ENCODE measurements around the gene PCGF1. TPM values are rescaled to one million over a fixed set of nuclear protein-coding genes. Genes with fewer than 3 reads are reported as not detected.

The PCGF1 gene
- total RNA-seq, 1 experiment from 2014 or later: 51.1 TPM

DNA sequence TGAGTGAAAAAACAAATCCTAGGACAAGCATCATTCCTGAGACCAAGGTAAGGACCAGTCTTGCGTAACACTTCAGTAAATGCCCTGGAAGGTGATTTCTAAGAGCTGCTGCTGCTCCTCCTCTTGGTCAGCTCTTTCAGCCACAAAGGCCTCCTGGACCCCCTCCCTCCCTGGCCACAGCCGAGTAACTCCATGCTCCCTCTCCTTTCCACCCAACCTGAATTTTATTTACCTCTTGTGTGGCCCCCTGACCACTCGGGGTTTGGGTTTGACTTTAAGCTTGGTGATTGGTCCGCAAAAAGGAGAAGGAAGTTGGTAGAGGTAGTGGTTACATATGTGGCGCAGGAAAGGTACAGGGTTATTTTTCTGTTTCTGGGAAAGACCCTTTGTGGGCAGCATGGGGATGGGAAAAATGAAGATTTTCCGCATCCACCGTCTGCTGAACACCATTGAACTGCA is 31.4 kb upstream of the PCGF1 start:
- DNase-seq (ENCODE audit: extremely low read depth, low read depth): no peak

DNA sequence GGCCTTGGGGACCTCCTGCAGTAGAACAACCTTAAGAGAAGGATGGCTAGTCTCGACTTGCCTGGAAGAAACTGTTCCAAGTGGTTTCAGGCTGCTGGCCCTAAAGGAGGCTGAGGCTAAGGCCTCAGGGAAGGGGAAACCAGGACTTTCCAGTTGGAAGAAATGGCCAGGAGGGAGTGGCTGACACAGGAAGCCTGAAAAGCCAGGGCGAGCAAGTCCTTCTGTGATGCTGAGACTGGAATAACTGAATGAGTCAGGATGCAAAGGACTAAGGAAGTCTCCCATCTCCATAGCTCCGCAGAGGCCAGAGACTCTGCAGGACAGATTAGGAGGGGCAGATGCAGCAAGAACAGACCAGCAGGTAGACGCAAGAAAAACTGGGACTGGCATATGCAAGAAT is 29.6 kb upstream of the PCGF1 start:
- DNase-seq (ENCODE audit: extremely low read depth, low read depth): no peak

DNA sequence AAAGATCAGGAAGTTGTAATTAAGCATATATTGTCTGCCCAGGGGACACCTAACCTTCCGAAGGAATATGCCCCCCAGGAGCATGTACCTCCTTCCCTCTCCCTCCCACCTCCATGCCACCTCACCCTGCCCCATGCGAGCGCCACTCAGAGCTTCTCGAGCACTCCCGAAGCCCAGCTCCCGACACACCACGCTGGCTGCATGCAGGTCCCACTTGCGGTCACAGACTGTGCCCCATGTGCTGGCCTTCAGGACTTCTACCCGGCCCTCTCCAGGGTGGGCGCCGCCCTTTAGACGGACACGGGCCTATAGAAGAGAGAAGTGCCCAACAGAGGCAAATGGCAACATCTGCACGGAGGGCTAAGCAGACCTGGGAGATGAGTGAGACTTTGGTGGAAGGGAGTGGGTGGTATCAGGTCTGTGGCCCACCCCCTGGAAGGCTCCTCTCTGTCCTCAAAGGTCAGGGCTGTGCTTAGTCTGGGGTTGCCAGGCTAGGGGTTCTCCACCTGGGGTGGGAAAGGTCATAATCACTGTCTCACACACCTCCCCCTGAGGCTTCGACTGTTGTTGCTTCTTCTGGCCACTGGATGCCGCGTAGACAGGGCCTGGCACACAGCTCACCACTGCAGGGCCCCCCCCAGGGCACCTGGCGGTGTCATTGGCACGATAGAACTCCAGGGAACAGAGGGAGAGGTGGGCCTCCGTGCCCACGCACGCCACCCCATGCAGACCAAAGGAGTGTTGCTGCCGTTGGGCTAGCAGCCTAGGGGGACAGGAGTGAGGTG is 28.9 kb upstream of the PCGF1 start:
- DNase-seq (ENCODE audit: extremely low read depth, low read depth): no peak

DNA sequence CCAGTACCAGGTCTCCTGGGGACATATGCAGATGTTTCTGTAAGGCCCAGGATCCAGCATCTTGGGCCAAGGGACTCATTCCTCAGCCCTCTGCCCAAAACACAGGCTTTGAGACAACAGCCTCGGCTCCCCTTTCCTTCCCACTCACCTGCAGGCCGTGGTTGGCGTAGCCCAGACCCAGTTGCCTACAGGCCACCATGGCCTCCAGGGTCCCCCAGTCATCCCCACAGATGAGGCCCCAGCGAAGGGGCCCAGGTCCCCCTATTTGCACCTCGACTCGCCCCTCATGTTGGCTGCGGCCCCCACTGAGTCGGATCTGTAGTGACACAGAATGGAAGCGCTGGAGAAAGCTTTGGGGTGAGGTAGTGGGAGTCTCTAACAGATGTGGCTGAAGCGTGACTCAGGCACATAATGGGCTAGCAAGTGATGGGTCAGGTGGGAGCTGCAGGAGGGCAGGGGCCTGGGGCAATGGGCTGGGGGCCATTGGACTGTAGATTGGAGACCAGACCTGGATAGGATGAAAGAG is 28.0 kb upstream of the PCGF1 start:
- DNase-seq (ENCODE audit: extremely low read depth, low read depth): no peak

DNA sequence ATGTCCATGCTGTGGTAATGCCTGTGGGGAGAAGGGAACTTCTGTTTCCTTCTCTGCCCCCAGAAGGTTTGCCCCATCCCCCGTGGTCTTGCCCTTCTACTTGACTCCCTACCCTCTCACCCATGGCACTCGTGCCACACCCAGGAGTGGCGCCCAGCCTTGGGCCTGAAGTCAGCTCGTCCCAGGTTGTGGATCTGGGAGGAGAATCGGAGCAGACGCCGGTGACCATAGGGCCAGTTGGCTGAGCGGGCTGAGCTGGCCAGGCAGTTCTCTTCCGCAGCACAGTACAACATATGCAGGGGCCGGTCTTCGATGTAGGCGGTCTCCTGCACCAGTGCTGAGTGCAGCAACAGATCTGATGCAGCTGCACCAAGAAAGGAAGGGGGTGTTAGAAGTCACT is 26.9 kb upstream of the PCGF1 start:
- no peak for DNase-seq (ENCODE audit: extremely low read depth, low read depth)

DNA sequence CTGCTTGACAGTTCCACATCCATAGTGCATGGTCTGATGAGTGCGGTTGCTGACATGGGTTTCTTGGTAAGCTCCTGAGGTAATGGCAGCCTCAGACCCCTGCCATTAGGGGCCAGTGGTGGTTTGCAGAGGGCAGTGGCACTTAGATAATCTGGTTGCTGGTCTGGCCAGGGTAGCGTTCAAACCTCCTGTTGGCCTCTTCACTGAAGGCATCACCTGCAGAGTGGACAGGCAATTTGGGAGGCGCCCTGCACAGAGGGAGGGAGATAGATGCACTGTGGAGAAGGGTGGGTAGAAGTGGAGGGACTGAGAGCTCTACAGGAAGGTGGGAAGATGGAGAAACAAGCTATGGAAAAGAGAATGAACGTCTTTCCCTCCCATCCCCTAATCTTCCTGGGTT is 26.0 kb upstream of the PCGF1 start:
- DNase-seq (ENCODE audit: extremely low read depth, low read depth): no peak

DNA sequence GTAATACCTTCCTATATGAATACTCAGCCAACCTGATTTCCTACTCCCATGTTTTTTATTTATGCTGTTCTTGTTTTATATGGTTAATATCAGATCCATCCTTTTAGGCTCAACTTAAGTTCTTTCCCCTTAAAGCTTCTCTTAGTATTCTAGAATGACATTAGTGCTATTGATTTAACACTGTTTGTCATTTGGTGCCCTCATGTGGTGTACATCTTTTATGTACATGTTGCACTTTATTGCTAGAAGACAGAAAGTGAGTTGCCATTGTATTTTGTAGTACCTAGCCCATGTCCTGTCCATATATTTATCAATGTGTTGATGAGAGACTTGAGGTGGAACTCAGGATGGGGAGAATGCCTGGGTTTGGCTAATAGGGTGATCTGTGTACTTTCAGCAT is 24.7 kb upstream of the PCGF1 start:
- DNase-seq (ENCODE audit: extremely low read depth, low read depth): peak; percentile 54

DNA sequence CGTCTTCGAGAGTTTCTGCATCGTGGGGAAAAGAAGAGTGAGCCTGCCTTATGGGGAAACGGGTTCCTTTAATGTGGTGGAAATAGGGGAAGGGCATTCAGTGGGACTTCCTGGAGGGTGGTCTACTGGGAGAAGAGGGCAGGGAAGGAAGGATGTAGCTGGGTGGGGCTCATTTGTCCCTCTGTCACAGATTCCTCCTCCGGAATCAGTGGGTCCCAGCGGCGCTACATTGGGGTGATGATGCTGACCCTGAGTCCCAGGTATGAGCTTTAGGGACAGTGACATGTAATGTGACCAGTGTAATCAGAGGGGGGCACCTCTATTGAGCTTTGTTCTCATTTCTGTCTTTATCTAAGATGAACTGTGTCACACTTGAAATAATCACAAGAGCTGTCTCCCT is 24.2 kb upstream of the PCGF1 start:
- no peak for DNase-seq (ENCODE audit: extremely low read depth, low read depth)

DNA sequence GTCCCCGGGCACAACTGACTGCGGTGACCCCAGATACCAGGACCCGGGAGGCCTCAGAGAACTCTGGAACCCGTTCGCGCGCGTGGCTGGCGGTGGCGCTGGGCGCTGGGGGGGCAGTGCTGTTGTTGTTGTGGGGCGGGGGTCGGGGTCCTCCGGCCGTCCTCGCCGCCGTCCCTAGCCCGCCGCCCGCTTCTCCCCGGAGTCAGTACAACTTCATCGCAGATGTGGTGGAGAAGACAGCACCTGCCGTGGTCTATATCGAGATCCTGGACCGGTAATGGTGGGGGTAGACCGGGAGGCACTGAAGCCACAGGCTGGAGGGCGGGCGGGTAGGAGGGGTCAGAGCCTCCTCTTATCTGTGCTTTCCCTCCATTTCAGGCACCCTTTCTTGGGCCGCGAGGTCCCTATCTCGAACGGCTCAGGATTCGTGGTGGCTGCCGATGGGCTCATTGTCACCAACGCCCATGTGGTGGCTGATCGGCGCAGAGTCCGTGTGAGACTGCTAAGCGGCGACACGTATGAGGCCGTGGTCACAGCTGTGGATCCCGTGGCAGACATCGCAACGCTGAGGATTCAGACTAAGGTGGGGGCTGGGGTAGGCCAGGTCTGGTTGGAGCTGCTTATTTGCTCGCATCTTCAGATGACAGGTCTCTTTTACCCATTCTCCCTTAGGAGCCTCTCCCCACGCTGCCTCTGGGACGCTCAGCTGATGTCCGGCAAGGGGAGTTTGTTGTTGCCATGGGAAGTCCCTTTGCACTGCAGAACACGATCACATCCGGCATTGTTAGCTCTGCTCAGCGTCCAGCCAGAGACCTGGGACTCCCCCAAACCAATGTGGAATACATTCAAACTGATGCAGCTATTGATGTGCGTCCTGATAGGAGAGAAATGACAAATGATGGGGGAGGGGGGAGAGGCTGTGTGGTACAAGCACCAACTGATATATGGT is 23.0 kb upstream of the PCGF1 start:
- no peak for DNase-seq (ENCODE audit: extremely low read depth, low read depth)

DNA sequence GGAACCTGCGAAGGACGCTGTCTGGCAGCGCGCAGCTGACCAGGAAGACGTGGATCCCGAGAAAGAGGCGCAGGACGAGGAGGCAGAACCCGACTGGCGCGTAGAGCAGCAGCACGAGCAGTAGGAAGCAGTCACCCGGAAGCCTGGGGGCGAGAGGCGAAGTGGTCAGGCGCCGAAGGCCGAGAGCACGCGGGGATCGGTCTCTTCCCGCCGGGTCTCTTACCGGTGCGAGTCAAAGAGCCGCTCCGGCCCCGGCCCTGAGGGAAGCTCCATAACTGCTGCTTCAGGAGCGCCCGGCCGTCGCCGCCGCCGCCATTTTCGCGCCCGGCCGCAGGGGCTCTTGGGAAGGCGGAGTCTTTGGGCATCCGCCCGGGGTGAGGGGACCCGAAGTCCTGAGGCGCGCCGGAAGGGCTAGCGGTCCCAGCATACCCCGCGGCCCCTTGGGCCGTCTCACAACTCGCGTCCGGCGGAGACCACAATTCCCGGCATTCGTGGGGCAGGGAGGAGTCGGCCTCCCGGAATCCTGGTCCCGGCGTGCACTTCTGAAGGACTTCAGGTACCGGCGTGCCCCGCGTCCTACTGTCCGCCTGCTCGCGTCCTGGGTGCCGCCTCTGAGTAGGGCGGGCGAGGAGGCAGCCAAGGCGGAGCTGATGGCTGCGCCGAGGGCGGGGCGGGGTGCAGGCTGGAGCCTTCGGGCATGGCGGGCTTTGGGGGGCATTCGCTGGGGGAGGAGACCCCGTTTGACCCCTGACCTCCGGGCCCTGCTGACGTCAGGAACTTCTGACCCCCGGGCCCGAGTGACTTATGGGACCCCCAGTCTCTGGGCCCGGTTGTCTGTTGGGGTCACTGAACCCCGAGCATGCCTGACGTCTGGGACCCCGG is 22.1 kb upstream of the PCGF1 start, which contains the start of the genes AUP1 and HTRA2:
AUP1 (minus strand) TSS at position 350 of the 882 bp plus-strand sequence; CDS start at position 273, 77 bp downstream.
HTRA2 (plus strand) TSS at position 577 of the 882 bp plus-strand sequence; CDS start at position 651, 74 bp downstream.
- DNase-seq (ENCODE audit: extremely low read depth, low read depth): peak; percentile 99

DNA sequence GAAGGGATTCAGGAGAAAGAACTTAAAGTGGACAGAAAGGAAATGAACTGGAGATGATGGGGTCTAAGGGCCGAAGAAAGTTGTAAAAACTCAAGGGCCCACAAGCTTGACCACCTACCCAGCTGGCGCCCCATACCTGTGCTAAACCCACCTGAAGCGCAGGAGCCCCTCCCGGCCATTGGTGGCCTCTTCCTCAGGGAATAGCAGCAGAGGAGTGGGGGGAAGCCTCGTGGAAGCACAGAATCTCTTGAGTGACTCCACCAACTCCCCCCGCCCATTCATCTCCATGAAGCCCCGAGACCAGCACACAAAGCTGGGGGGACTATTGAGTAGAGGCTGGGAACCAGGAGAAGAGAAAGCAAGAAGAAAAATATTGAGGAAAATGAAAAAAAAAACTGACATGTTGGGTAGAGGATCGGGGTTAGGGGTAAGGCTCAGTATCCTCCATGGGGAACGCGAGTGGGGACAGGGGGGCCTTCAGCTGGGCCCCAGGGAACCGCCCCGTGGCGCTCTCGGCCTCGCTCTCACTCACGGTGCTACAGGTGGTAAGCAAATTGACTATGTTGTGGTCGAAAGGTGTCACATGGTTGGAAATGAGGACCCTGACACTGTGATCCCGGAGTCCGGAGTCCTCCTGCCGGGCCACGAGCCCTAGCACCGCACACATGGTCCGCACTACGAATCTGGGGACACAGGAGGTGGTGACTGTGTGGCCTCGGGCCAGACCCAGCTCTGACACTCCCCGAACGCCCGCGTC is 21.3 kb upstream of the PCGF1 start:
- DNase-seq (ENCODE audit: extremely low read depth, low read depth): no peak

DNA sequence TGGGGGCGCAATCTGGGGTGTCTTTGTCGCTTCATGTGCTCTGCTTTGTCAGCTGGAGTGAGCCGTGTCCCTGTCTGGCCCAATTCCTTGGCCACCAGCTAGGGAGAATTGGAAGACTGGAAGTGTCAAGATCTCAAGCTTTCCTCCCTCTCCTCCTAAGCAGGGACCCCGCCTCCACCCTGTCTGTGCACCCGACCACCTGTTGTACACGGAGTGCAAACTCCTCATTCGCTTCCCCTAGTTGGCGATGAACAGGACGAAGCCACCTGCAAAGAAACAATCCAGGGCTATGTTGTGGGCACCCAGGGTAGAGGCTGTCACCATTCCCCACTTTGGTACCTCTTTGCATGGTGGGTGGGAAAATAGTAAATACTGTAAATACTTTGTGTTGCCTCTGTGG is 20.2 kb upstream of the PCGF1 start:
- no peak for DNase-seq (ENCODE audit: extremely low read depth, low read depth)

DNA sequence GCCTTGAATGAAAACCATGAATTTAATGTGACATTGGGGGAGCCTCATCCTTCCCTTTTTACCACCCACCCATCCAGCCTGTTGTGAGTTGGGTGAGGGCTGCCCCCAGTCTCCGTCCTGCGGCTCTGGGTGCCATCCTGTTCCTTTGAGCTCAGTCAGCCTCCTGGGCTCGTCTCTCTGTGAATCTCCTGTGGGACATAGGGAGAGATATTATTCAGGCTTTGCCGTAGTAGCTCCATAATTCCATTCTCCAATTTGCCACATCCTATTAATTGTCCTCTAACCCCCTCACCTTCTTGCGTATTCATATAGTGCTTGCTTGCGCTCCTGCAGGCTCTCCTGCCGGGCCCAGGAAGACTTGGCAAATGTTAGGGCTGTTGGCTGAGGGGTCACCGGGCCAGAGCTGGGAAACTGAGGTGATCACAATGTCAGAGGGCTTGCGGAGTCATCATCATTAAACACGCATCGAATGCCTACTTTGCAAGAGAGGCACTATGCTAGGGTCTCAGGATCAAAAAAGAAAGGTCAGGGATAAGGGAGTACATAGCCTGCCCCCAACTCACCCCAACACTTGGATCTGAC is 19.2 kb upstream of the PCGF1 start:
- no peak for DNase-seq (ENCODE audit: extremely low read depth, low read depth)

DNA sequence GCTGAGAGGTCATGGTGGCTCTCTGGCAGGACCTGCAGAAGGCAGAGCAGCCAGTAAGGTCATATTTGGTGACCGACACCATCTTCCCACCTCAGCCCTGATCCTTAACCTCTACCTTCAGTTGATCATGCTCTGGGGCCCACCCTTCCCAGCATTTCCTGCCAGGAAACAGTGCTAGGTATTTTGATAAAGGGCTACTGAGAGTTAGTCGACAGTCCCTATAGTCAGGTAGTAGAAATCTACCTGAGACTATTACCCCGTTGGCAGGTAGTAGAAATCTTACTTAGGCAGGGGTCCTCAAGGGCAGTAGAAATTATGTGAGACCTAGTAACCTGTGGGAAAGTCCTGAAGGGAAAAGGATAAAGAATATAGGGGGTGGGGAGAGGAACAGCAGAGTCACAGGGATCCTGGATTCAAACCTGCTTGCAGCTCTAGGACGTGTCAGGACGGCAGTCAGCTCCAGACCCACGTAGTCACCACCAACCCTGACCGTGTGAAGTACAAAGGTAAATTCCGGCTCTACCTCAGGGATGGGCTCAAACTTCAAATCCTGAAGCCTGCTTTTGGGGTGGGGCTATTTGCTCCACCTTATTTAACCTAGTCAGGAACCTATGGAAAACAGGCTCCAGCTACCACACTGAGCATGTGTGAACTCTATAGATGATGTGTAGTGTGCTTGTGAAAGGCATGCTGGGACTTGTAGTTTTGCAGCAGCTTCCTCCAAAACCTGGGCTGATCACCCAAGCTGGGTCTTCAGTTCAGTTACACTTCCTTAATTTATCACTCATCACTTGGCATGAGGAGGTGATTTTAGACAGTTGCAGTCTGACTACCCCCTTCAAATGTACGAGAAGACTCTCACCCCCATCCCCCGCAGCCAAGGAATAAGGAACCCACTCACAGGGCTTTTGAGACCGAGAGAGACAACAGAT is 18.5 kb upstream of the PCGF1 start, which contains the start of gene DQX1:
DQX1 (minus strand) TSS at position 515 of the 932 bp plus-strand sequence; CDS start at position 13, 502 bp downstream.
- no peak for DNase-seq (ENCODE audit: extremely low read depth, low read depth)

DNA sequence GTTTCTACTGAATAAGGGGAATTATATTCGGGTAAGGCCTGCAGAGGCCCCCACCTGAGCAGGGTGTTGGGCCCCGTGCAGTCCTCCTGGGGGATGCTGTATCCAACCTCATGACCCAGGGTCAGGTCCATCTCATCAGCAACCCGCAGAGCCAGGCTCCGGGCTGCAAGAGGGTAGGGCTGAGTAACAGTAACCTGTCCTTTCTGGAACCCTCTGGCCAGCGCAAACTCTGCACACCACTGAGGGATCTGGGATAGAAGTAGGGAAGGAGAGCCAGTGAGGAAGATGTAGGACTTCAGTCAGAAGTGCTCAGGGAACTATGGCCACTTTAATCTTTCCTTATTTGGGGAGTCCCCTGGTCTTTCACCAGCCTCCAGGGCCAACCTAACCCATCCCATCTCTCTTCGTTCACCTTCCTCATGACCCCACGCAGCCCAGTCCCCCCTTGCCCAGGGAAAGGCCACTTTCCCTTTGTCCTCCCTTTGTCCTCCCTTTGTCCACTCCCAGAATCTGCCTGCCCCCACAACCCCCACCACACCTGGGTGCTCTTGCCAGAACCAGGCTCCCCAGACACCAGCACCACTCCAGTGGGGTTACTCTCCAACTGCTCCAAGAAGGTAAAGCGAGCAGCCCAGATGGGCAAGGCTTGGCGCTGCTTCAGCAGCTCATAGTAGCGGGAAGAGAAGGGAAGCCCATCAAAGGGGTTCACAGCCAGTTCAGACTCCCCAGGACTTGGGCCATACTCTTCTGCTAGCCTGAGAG is 17.6 kb upstream of the PCGF1 start:
- DNase-seq (ENCODE audit: extremely low read depth, low read depth): no peak

DNA sequence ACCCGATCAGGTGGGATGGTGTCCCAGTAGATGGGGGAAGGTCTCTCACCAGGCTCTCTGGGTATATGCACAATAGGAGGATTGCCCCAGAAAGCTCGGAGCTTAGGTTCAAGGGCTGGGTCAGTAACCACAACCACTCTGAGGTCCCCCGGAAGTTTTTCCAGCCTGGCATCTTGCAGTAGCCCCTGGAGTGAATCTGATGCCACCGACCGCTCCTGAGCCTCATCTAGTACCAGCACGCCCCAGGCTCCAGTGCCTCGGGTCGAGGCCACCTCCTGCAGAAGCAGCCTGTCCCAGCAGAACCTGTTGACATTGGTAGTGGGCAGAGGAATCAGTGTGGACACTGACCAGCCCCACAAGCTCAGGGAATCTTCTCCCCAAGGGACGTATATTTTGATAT is 16.5 kb upstream of the PCGF1 start:
- DNase-seq (ENCODE audit: extremely low read depth, low read depth): no peak

DNA sequence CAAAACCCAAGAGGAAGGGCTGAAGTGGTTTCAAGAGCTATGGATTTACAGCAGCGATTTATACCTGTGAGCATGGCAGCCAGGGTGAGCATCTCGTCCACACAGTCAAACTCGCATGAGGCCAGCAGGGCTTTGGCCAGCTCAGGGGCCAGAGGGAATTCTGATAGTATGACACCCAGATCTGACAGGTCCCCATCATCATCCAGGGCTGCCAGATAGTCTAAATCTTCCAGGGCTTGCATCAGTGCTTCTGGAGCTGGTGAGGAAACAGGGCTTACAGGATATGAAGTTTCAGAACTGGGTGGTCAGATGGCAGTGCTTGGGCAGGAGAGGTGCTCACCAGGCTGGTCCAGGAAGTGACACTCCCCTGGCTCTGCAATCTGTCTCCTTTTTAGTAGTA is 15.0 kb upstream of the PCGF1 start:
- DNase-seq (ENCODE audit: extremely low read depth, low read depth): no peak

Measured in NCI-H460 (cell line).